SK-N-SH treated with all-trans-retinoic acid at 6 μM for 48 hours (cell line): ENCODE results near the gene GPR68.

ENCODE experiments used
- TF ChIP-seq, protein P1 (sequence below): fragments of 250-450 bp; sonication (Bioruptor Pico); IDR thresholded peaks from 2 replicates; pipeline ENCODE4 v1.5.0; 2020; ENCODE audit warnings: mild to moderate bottlenecking, moderate library complexity
- TF ChIP-seq, protein P2 (sequence below): fragments of 250-450 bp; sonication (Bioruptor Pico); IDR thresholded peaks from 2 replicates; pipeline ENCODE4 v1.5.1; 2020; ENCODE audit warnings: low read depth, mild to moderate bottlenecking, moderate library complexity

DNA sequence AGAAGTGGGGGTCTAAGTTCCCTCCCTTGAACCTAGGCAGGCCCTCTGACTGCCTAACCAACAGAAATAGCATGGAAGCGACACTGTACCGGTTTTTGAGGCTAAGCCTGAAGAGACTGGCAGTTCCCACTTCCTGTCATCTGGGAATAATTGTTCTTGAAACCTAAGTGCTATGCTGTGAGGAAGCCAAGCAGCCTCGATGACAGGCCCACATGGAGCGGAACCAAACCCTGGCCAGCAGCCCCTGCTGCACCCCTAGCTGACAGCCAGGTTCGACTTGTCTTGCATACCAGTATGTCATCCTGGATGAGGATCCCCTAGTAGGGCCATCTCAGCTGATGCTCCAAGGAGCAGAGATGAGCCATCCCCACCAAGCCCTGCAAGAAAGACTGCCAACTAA, 6.4 kb upstream of the GPR68 start:
- TF ChIP-seq, protein P1, sequence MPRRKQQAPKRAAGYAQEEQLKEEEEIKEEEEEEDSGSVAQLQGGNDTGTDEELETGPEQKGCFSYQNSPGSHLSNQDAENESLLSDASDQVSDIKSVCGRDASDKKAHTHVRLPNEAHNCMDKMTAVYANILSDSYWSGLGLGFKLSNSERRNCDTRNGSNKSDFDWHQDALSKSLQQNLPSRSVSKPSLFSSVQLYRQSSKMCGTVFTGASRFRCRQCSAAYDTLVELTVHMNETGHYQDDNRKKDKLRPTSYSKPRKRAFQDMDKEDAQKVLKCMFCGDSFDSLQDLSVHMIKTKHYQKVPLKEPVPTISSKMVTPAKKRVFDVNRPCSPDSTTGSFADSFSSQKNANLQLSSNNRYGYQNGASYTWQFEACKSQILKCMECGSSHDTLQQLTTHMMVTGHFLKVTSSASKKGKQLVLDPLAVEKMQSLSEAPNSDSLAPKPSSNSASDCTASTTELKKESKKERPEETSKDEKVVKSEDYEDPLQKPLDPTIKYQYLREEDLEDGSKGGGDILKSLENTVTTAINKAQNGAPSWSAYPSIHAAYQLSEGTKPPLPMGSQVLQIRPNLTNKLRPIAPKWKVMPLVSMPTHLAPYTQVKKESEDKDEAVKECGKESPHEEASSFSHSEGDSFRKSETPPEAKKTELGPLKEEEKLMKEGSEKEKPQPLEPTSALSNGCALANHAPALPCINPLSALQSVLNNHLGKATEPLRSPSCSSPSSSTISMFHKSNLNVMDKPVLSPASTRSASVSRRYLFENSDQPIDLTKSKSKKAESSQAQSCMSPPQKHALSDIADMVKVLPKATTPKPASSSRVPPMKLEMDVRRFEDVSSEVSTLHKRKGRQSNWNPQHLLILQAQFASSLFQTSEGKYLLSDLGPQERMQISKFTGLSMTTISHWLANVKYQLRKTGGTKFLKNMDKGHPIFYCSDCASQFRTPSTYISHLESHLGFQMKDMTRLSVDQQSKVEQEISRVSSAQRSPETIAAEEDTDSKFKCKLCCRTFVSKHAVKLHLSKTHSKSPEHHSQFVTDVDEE (CRISPR knock-in tag) = no peak
- TF ChIP-seq, protein P2, sequence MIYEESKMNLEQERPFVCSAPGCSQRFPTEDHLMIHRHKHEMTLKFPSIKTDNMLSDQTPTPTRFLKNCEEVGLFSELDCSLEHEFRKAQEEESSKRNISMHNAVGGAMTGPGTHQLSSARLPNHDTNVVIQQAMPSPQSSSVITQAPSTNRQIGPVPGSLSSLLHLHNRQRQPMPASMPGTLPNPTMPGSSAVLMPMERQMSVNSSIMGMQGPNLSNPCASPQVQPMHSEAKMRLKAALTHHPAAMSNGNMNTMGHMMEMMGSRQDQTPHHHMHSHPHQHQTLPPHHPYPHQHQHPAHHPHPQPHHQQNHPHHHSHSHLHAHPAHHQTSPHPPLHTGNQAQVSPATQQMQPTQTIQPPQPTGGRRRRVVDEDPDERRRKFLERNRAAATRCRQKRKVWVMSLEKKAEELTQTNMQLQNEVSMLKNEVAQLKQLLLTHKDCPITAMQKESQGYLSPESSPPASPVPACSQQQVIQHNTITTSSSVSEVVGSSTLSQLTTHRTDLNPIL = no peak
